NCI-H2196 treated with DMSO at 0.1 percent for 48 hours (cell line): ENCODE results near the gene COMMD10.

Experiments
- DNase-seq: peaks from one replicate; lab custom pipeline; 2025; ENCODE audit not compliant: unreplicated experiment; lab: John Stamatoyannopoulos, UW

Gene COMMD10

DNA sequence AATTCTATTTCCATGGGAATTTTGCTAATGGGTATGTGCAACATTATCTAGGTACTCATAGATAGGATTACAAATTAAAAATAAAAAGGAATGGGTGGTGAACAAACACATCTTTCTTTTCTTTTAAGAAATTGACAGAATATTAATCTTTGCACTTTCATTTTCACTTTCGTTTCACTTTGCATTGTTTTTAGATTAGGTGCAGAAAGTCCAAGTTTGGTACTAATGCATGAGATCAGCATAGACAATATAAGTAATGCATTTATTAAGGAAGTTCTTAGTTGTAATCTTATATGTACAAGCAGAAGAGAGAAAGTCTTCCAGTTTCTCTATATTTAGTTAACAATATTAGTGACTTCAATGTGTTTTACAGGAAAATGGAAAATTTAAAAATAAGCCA is 196.5 kb downstream of the COMMD10 start:
- no peak for DNase-seq

- no peak for DNase-seq
These were observed 203.7 kb downstream of the COMMD10 start for GRCh38 chr5:116288524-116288923.

DNA sequence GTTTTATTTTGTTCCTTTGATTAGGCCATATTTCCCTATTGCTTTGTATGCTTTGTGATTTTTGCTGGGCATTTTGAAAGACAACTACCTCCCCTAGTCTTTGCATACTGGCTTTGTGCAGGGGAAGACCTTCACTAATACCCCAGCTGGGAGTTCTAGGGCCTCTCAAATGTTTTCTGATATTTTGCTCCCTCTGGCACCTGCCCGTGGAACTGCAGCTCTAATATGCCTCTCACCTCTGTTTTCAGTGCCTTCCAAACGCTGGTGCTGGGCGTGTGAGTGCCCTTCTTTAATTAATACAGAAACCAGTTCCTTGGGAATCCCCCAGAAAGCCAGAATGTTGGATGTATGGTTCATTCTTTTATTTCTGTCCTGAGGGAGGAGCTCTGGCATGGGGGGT is 204.5 kb downstream of the COMMD10 start:
- DNase-seq = no peak

GRCh38 chr5:116291271-116291670 is 206.4 kb downstream of the COMMD10 start:
- no peak for DNase-seq

DNA sequence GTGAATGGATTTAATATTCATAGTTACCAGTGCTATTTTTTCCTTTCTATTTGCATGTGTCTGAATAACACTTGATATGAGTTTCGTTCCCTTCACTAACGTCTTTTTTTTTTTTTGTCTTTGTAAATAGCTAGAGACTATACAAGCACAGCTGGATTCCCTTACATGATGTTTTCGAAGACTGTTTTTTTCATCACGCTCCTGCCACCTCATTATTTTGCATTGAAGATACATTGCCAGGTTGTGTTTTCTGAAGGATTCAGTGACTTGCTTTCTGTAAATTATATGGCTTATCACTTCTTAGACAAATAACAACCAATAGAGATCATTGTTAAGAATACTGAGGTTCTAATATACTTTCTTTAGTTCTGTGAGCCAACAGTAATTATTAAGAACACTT is 207.5 kb downstream of the COMMD10 start:
- no peak for DNase-seq

GRCh38 chr5:116296335-116297072 is 211.7 kb downstream of the COMMD10 start:
- no peak for DNase-seq

- DNase-seq = no peak
These were observed 212.5 kb downstream of the COMMD10 start for GRCh38 chr5:116297296-116297814.

- DNase-seq = no peak
These were observed 215.2 kb downstream of the COMMD10 start for GRCh38 chr5:116299746-116300640.

GRCh38 chr5:116301110-116301509 is 216.3 kb downstream of the COMMD10 start:
- no peak for DNase-seq

DNA sequence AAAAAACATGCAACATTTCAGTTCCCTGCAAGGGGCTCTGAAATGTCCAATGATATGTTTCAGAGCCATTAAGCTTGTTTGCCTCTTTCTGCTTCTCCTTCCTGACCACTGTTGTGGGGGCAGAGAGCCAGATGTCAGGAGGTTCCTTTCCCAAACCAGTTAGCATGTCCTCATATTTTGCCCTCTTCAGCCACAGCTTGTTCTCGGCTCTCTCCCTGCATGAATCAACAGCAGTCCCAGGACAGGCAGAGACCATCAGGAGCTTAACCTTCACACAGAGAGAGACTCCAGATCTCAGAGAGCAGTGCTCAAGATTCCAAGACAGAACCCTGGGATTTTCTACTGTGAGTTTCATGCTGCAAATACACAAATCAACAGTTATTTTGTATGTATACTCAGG is 218.5 kb downstream of the COMMD10 start:
- DNase-seq = no peak

DNA sequence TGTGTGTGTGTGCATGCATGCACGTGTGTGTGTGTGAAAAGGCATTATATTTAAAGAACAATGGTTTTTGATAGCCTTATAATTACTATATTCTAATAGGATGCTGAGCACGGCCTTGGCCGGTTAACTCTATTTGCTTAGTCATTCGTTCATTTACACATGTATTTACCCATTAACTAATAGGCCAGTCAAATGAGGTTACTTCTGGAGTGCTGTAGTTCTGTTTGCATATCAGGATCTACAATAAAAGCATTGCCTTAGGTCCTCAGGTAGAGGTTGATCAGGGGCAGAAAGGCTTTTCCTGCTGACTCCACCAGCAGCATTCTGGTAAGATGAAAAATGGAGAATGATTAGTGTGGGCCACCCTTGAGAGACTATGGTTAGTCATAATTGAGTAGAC is 219.0 kb downstream of the COMMD10 start:
- no peak for DNase-seq

DNA sequence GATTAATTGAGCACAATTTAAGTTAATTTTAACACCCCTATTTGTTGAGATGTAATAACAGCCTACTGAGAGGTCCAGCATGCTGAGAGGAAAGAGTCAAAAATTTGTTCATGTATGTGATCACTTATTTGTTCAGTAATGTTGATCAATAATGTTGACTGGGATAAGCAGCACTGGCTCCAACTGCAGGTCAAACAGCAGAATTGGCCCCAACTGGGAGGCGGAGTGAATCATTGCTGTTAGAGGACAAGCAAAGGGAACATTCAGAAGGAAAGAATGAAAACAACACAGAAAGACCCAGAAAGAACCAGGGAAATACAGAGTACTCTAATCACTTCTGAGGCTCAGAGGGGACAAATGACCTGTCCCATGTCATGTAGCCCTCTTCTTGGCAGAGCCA is 221.1 kb downstream of the COMMD10 start:
- no peak for DNase-seq

- no peak for DNase-seq
These were observed 222.0 kb downstream of the COMMD10 start for GRCh38 chr5:116306846-116307245.

- DNase-seq = no peak
These were observed 223.6 kb downstream of the COMMD10 start for GRCh38 chr5:116308391-116308790.

- no peak for DNase-seq
These were observed 228.5 kb downstream of the COMMD10 start for GRCh38 chr5:116313366-116313765.

DNA sequence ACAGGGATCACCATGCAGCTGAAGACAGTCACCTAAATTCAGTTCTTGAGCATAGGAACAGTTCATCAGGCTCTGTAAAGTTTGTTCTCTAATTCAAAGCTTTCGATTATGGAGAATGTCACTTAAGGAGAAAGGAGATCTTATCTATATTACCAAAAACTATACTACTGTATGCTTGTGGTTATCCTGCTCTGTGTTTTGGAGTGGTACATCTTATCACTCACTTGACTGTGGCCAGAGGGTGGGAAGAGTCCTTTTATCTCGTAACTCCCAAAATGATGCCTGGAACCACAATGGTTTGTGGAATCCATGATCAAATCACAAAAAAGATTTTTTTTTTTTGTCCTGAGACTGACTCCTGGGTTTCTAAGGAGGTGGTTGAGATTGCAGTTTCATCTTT is 230.7 kb downstream of the COMMD10 start:
- DNase-seq = no peak

- no peak for DNase-seq
These were observed 233.4 kb downstream of the COMMD10 start for GRCh38 chr5:116318091-116318854.

DNA sequence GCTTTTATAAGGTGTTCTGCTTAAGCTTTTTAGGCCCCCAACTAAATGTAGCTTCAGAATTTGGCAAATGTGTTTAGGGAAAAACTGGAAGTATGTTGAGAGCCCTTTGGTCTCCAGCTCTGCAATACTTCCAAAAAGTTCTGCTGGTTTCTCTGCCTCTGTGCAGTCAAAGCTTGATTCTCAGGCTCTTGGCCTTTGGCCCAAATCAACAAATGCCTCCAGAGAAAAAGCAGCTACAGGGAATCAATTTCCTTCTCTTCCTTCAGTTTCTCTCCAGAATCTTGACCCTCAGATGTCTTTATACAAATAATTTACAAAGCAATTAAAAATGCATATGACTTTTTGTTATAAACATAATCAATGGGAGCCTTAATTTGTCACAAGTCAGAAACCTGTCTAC is 235.7 kb downstream of the COMMD10 start:
- no peak for DNase-seq

- no peak for DNase-seq
These were observed 244.7 kb downstream of the COMMD10 start for GRCh38 chr5:116329503-116329902.

DNA sequence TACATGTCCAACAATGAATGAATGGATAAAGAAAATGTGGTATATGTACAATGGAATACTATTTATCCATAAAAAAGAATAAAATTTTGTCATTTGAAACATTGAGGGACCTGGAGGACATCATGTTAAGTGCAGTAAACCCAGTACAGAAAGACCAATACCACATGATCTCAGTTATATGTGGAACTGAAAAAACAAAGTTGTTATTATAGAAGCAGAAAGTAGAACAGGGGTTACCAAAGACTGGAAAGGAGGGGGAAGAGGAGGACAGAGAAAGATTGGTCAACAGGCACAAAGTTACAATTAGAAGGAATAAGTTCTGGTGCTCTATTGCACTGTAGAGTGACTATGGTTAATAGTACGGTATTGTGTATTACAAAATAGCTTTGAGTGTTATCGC is 256.0 kb downstream of the COMMD10 start:
- no peak for DNase-seq
